Mesothelial cell of epicardium (in vitro differentiated cells): ENCODE results near the gene SOX13. TPM values are rescaled to one million over a fixed set of nuclear protein-coding genes. Genes with fewer than 3 reads are reported as not detected.
"Not testable (repeated sequence)": the region's sequence is repeated elsewhere in the genome, so short reads cannot be mapped to it uniquely, and the experiment has no call there.

Experiments used
- DNase-seq, 2 experiments: peaks; one replicate each; pipeline ENCODE4 v3.0.0; 2021; ENCODE audit warnings: low spot score in 2 of 2; ENCODE audit not compliant: unreplicated experiment in 2 of 2
- H3K27ac Mint-ChIP-seq: 2 replicates; pipeline ENCODE4 v1.8.0; 2021; ENCODE audit warnings: mixed read lengths
- H3K27me3 Mint-ChIP-seq: 2 replicates; pipeline ENCODE4 v1.8.0; 2021; ENCODE audit warnings: low read depth, mixed read lengths
- H3K36me3 Mint-ChIP-seq: 2 replicates; pipeline ENCODE4 v1.8.0; 2021; ENCODE audit warnings: mixed read lengths
- H3K4me1 Mint-ChIP-seq: 2 replicates; pipeline ENCODE4 v1.8.0; 2021; ENCODE audit warnings: mixed read lengths
- H3K4me3 Mint-ChIP-seq: 2 replicates; pipeline ENCODE4 v1.8.0; 2021; ENCODE audit warnings: mild to moderate bottlenecking, moderate library complexity, mixed read lengths
- H3K9me3 Mint-ChIP-seq: 2 replicates; pipeline ENCODE4 v1.8.0; 2021; ENCODE audit warnings: mixed read lengths
- total RNA-seq: library from RNA; stranded (reverse); gene quantifications from 3 replicates; pipeline ENCODE4 v1.2.1, GENCODE V29; 2021
- TF ChIP-seq, protein P1 (sequence below): fragments of 200-600 bp; sonication (generic); IDR thresholded peaks from one replicate; pipeline ENCODE4 v1.5.0; 2021; ENCODE audit warnings: antibody characterized with exemption; ENCODE audit not compliant: unreplicated experiment

The SOX13 gene
- total RNA-seq, 1 donor from 2014 or later, result 61.7 TPM

DNA sequence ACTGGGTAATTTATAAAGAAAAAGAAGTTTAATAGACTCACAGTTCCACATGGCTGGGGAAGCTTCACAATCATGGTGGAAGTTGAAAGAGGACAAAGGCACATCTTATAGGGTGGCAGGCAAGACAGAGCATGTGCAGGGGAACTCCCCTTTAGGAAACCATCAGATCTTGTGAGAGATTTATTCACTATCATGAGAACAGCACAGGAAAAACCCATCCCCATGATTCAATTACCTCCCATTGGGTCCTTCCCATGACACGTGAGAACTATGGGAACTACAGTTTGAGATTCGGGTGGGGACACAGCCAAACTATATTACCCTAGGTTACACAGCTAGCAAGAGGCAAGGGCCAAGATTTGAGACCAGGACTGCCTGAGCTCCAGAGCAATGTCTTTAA lies 30.4 kb upstream of the SOX13 start:
- H3K27me3 Mint-ChIP-seq, result no peaks in the 10 kb centered on the region
- H3K4me1 Mint-ChIP-seq, result peaks cover 16% of the 10 kb centered on the region
- no peak overlapping the region for H3K4me3 Mint-ChIP-seq
- no peak overlapping the region for H3K27ac Mint-ChIP-seq
- TF ChIP-seq, protein P1, sequence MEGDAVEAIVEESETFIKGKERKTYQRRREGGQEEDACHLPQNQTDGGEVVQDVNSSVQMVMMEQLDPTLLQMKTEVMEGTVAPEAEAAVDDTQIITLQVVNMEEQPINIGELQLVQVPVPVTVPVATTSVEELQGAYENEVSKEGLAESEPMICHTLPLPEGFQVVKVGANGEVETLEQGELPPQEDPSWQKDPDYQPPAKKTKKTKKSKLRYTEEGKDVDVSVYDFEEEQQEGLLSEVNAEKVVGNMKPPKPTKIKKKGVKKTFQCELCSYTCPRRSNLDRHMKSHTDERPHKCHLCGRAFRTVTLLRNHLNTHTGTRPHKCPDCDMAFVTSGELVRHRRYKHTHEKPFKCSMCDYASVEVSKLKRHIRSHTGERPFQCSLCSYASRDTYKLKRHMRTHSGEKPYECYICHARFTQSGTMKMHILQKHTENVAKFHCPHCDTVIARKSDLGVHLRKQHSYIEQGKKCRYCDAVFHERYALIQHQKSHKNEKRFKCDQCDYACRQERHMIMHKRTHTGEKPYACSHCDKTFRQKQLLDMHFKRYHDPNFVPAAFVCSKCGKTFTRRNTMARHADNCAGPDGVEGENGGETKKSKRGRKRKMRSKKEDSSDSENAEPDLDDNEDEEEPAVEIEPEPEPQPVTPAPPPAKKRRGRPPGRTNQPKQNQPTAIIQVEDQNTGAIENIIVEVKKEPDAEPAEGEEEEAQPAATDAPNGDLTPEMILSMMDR, result no peak
- H3K36me3 Mint-ChIP-seq, result no peaks in the 10 kb centered on the region
- no peak for DNase-seq
- no peaks in the 10 kb centered on the region for H3K9me3 Mint-ChIP-seq

DNA sequence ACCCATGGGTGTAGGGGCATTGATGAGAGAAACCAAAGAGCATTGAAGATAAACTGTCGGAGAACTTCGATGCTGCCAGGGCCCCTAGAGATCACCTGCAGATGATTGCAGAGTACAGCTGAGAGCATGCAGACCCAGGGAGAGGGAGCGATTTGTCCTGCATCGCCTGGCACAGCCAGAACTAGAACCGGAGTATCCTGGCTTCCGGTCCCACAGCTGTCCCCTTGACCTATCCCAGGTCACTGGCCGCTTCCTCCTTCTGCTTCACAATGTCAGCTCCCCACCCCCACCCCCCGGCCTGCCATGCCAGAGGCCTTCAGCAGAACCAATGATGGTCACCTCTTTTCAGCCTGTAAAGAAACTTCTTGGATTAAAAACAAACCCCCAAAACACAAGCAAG lies 29.2 kb upstream of the SOX13 start:
- Mint-ChIP-seq H3K4me3 (no peak overlapping the region), H3K9me3 (no peaks in the 10 kb centered on the region), H3K4me1 (peaks cover 14% of the 10 kb centered on the region), H3K27ac (no peak overlapping the region), H3K36me3 (no peaks in the 10 kb centered on the region), H3K27me3 (no peaks in the 10 kb centered on the region)
- DNase-seq, result no peak
- TF ChIP-seq, protein P1, result no peak

- no peak for DNase-seq
- Mint-ChIP-seq H3K36me3 (no peaks in the 10 kb centered on the region), H3K27me3 (no peaks in the 10 kb centered on the region), H3K9me3 (no peaks in the 10 kb centered on the region), H3K27ac (no peak overlapping the region), H3K4me1 (peaks cover 14% of the 10 kb centered on the region), H3K4me3 (no peak overlapping the region)
- TF ChIP-seq, protein P1, result no peak
Observed at GRCh38 chr1:204044448-204044847, 28.5 kb upstream of the SOX13 start.

GRCh38 chr1:204045430-204045829 lies 27.5 kb upstream of the SOX13 start:
- no peaks in the 10 kb centered on the region for H3K36me3 Mint-ChIP-seq
- H3K27me3 Mint-ChIP-seq, result no peaks in the 10 kb centered on the region
- H3K4me3 Mint-ChIP-seq, result no peak overlapping the region
- H3K27ac Mint-ChIP-seq, result no peak overlapping the region
- no peak for DNase-seq
- H3K4me1 Mint-ChIP-seq, result peaks cover 14% of the 10 kb centered on the region
- H3K9me3 Mint-ChIP-seq, result no peaks in the 10 kb centered on the region
- TF ChIP-seq, protein P1, result no peak

DNA sequence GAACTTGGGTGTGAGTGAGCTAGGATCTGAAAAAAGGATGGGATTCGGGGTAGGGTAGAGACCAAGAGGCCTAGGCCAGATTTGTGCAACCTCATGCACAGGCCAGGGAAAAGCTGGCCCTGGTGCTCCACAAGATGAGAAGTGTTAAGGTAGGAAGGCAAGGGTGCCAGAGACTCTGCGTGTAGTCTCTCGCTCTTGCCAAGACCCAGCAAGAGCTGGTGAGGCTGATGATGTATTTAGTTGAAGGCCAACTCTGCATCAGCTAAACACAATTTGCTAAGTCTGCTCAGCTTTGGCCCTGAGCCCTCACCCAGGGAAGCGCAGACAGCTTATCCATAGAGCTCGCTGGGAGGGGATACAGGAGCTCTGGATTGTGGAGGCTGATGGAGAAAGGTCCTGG lies 26.6 kb upstream of the SOX13 start:
- Mint-ChIP-seq H3K27ac (no peak overlapping the region), H3K9me3 (no peaks in the 10 kb centered on the region), H3K4me3 (no peak overlapping the region), H3K36me3 (no peaks in the 10 kb centered on the region), H3K27me3 (no peaks in the 10 kb centered on the region), H3K4me1 (peaks cover 9% of the 10 kb centered on the region)
- DNase-seq, result no peak
- TF ChIP-seq, protein P1, result no peak

GRCh38 chr1:204048796-204049195 lies 24.1 kb upstream of the SOX13 start:
- not testable (repeated sequence) for H3K4me3 Mint-ChIP-seq, H3K27ac Mint-ChIP-seq, H3K4me1 Mint-ChIP-seq, H3K9me3 Mint-ChIP-seq, H3K36me3 Mint-ChIP-seq, DNase-seq, H3K27me3 Mint-ChIP-seq
